ENCODE data around the gene KLHL22. TPM values are rescaled to one million over a fixed set of nuclear protein-coding genes. Genes with fewer than 3 reads are reported as not detected.
A peak's percentile ranks its signal among the peaks of the same experiment; 100 is the strongest.

KLHL22 gene
- total RNA-seq, 4 donors from 2014 or later: 7.7 to 13.0 (median 8.3) TPM

DNA sequence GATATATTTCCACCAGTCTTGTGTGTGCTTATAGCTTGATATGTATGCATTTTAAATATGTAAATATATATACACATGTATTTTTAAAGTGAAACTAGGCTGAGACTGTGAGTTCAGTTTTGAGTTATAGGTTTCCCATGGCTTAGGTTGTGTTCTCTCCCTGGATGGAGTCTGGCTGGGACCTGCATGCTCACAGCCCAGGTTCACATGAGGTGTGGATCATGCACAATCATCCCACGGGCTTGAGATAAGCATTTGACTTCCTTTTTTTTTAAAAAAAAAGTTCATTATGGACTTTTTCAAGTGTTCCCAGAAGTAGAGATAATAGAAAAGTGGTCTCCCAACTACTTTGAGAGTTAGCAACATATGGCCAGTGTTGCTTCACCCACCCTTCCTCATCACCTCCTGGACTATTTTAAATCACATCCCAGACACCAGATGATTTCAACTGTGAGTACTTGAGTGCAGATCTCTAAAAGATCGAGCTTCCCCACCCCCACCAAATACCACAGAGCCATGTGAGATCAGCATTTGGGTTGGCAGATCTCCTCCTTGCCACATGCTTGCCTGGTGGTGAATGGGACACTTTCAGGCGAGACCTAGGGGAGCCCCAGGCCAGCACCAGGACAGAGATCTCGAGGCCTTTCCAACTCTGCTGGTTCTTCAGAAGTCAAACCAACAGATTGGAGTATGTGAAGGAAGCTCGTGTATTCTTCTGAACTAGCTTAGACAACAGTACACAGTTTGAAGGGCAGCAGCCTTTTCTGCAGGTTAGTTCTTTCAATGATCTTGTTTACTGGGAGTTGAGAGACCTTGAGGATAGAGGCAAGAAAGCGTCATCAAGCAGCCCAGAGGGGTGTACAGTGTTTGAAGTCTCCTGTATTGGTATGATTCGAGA lies 27.7 kb upstream of the KLHL22 start:
- no peak for DNase-seq
- Histone ChIP-seq H3K36me3 (peaks cover 0 to 61% (median 7%) of the 10 kb centered on the region in 3 donors), H3K27ac (peak overlapping the region in 1 of 4 donors; percentile 16), H3K27me3 (no peaks in the 10 kb centered on the region), H3K4me1 (peaks cover 6 to 78% (median 27%) of the 10 kb centered on the region in 3 donors), H3K9me3 (no peaks in the 10 kb centered on the region), H3K4me3 (no peak overlapping the region)
- intact Hi-C loops (cut with DNase I): no loop called here
- TF ChIP-seq CTCF (IDR thresholded peaks at IDR 0.05) (no peak), POLR2A (IDR thresholded peaks at IDR 0.05) (no peak)
- WGBS, 2 donors: 38 to 51% methylated on average over 6 of the region's 7 CpGs

GRCh38 chr22:20522134-20523004 lies 26.8 kb upstream of the KLHL22 start:
- no peak for TF ChIP-seq CTCF (IDR thresholded peaks at IDR 0.05)
- TF ChIP-seq POLR2A (IDR thresholded peaks at IDR 0.05): no peak
- intact Hi-C loops (cut with DNase I): no loop called here
- Histone ChIP-seq H3K27ac (no peak overlapping the region), H3K9me3 (no peaks in the 10 kb centered on the region), H3K4me1 (peaks cover 11 to 87% (median 36%) of the 10 kb centered on the region in 3 donors), H3K4me3 (no peak overlapping the region), H3K27me3 (no peaks in the 10 kb centered on the region), H3K36me3 (peaks cover 0 to 58% (median 7%) of the 10 kb centered on the region in 3 donors)
- WGBS, 2 donors: 79 to 80% methylated on average over 11 of the region's 11 CpGs
- no peak for DNase-seq

DNA sequence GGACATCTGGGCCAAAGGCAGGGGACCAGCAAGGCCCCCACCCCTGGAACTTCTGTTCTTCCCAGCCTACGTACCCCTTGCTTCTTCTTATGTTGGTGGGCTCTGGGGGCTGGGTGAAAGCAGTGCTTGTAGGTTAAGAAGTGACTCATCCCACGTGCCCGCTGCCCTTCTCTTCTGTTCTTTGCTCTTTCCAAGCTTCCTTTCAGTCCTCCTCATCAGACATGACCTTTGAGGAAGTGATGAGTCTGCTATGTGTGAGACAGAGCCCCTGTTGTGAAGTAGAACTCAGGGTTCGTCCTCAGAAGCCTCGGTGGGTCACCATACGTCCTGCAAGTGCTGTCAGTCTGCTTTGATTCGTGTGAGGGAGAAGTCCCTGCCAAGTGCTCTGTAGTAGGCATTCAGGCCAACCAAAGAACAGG lies 24.5 kb upstream of the KLHL22 start:
- H3K36me3 ChIP-seq: peaks cover 0 to 52% (median 7%) of the 10 kb centered on the region in 3 donors
- TF ChIP-seq POLR2A (IDR thresholded peaks at IDR 0.05): no peak
- TF ChIP-seq CTCF (IDR thresholded peaks at IDR 0.05): no peak
- H3K9me3 ChIP-seq: no peaks in the 10 kb centered on the region
- no peak overlapping the region for H3K27ac ChIP-seq
- intact Hi-C loops (cut with DNase I): no loop called here
- no peaks in the 10 kb centered on the region for H3K27me3 ChIP-seq
- H3K4me3 ChIP-seq: no peak overlapping the region
- no peak for DNase-seq
- 55 to 73% methylated on average over 6 of the region's 7 CpGs for WGBS, 2 donors
- peaks cover 15 to 92% (median 39%) of the 10 kb centered on the region in 3 donors for H3K4me1 ChIP-seq

- no peak for TF ChIP-seq POLR2A (IDR thresholded peaks at IDR 0.05)
- TF ChIP-seq CTCF (IDR thresholded peaks at IDR 0.05): no peak
- intact Hi-C loops (cut with DNase I): no loop called here
- Histone ChIP-seq H3K27me3 (no peaks in the 10 kb centered on the region), H3K36me3 (peaks cover 0 to 52% (median 7%) of the 10 kb centered on the region in 3 donors), H3K9me3 (no peaks in the 10 kb centered on the region), H3K27ac (no peak overlapping the region), H3K4me1 (peaks cover 21 to 92% (median 43%) of the 10 kb centered on the region in 3 donors), H3K4me3 (no peak overlapping the region)
- DNase-seq: no peak
- 63 to 70% methylated on average over 4 of the region's 4 CpGs for WGBS, 2 donors
These were observed 24.0 kb upstream of the KLHL22 start for GRCh38 chr22:20519558-20519957.
